Uterus (tissue), 2 donors: ENCODE measurements around the gene ICA1L.

ENCODE experiments used
- CTCF ChIP-seq, 4 experiments: fragments of 200-600 bp in 2 of 4; fragments of 450-650 bp in 2 of 4; sonication (generic) in 2 of 4; IDR thresholded peaks; one replicate each; pipeline ENCODE4 v1.5.1; 2016 to 2019; ENCODE audit warnings: antibody characterized with exemption in 4 of 4, mild to moderate bottlenecking in 2 of 4, moderate library complexity in 1 of 4
- POLR2A ChIP-seq, 2 donors: fragments of 450-650 bp; IDR thresholded peaks; one replicate each; pipeline ENCODE4 v1.6.1; 2016; ENCODE audit warnings: antibody characterized with exemption in 2 of 2, mild to moderate bottlenecking in 1 of 2, moderate library complexity in 1 of 2

GRCh38 chr2:202765436-202765835 is 106.1 kb downstream of the ICA1L start:
- TF ChIP-seq CTCF (IDR thresholded peaks at IDR 0.05) (no peak), POLR2A (IDR thresholded peaks at IDR 0.05) (no peak)
